Liver (tissue), 9 donors: ENCODE data around the gene ALPK3. TPM values are rescaled to one million over a fixed set of nuclear protein-coding genes. Genes with fewer than 3 reads are reported as not detected.

Experiments
- DNase-seq: peaks from one replicate; pipeline ENCODE4 v3.0.0-alpha.2; 2017; ENCODE audit warnings: low spot score
- H3K27ac ChIP-seq, 2 donors: one replicate each; pipeline ENCODE4 v1.7.0; 2013; ENCODE audit warnings: inconsistent platforms in 2 of 2, low read length in 2 of 2, control low read depth in 1 of 2, low read depth in 1 of 2, mild to moderate bottlenecking in 1 of 2
- H3K27me3 ChIP-seq, 4 donors: one replicate each; pipeline versions ENCODE4 v1.6.1 to v1.7.0; 2013; ENCODE audit warnings: low read length in 3 of 4, inconsistent platforms in 1 of 4, mild to moderate bottlenecking in 1 of 4, moderate library complexity in 1 of 4; ENCODE audit not compliant: control insufficient read depth in 4 of 4, insufficient read depth in 4 of 4
- H3K36me3 ChIP-seq, 4 donors: one replicate each; pipeline versions ENCODE4 v1.6.1 to v1.7.0; 2013; ENCODE audit warnings: low read length in 3 of 4, mild to moderate bottlenecking in 3 of 4, low read depth in 1 of 4, moderate library complexity in 1 of 4; ENCODE audit not compliant: control insufficient read depth in 4 of 4, insufficient read depth in 3 of 4
- H3K4me1 ChIP-seq, 4 donors: one replicate each; pipeline versions ENCODE4 v1.6.1 to v1.7.0; 2013; ENCODE audit warnings: low read length in 3 of 4, mild to moderate bottlenecking in 3 of 4, moderate library complexity in 1 of 4; ENCODE audit not compliant: control insufficient read depth in 4 of 4, insufficient read depth in 4 of 4
- H3K4me3 ChIP-seq, 3 donors: one replicate each; pipeline versions ENCODE4 v1.6.1 to v1.7.0; 2013; ENCODE audit warnings: low read length in 3 of 3, control low read depth in 1 of 3, low read depth in 1 of 3, mild to moderate bottlenecking in 1 of 3
- H3K9ac ChIP-seq, 2 donors: one replicate each; pipeline ENCODE4 v1.7.0; 2013; ENCODE audit warnings: low read length in 2 of 2, mild to moderate bottlenecking in 2 of 2, moderate library complexity in 2 of 2, control low read depth in 1 of 2, low read depth in 1 of 2
- H3K9me3 ChIP-seq, 4 donors: one replicate each; pipeline versions ENCODE4 v1.6.1 to v1.7.0; 2013; ENCODE audit warnings: low read length in 3 of 4; ENCODE audit not compliant: control insufficient read depth in 4 of 4
- CTCF ChIP-seq: fragments of 150-350 bp; IDR thresholded peaks from 2 replicates; pipeline ENCODE4 v1.5.1; 2017; ENCODE audit warnings: improper control_type of control experiment, low read depth, low read length; ENCODE audit not compliant: missing input control
- FOXA1 ChIP-seq: IDR thresholded peaks from 2 replicates; pipeline ENCODE4 v1.6.1; 2016; ENCODE audit warnings: antibody characterized with exemption
- FOXA2 ChIP-seq: IDR thresholded peaks from 2 replicates; pipeline ENCODE4 v1.6.1; 2016; ENCODE audit warnings: antibody characterized with exemption
- GABPA ChIP-seq, 2 donors: IDR thresholded peaks in 1 of 2; conservative IDR thresholded peaks in 1 of 2; 2 replicates each; pipeline ENCODE4 v1.6.1; 2016; ENCODE audit warnings: antibody characterized with exemption in 2 of 2, mild to moderate bottlenecking in 1 of 2, moderate library complexity in 1 of 2
- HNF4G ChIP-seq: IDR thresholded peaks from 2 replicates; pipeline ENCODE4 v1.6.1; 2016; ENCODE audit warnings: antibody characterized with exemption
- MAX ChIP-seq: IDR thresholded peaks from 2 replicates; pipeline ENCODE4 v1.6.1; 2016; ENCODE audit warnings: antibody characterized with exemption
- RAD21 ChIP-seq, 2 donors: IDR thresholded peaks; 2 replicates each; pipeline ENCODE4 v1.6.1; 2016; ENCODE audit warnings: antibody characterized with exemption in 2 of 2, mild to moderate bottlenecking in 2 of 2
- REST ChIP-seq: IDR thresholded peaks from 2 replicates; pipeline ENCODE4 v1.6.1; 2016; ENCODE audit warnings: antibody characterized with exemption, mild to moderate bottlenecking
- RXRA ChIP-seq, 2 donors: IDR thresholded peaks; 2 replicates each; pipeline ENCODE4 v1.6.1; 2017 to 2018; ENCODE audit warnings: antibody characterized with exemption in 2 of 2, mild to moderate bottlenecking in 1 of 2
- SP1 ChIP-seq: IDR thresholded peaks from 2 replicates; pipeline ENCODE4 v1.6.1; 2018; ENCODE audit warnings: antibody characterized with exemption, mild to moderate bottlenecking
- ZBTB33 ChIP-seq: IDR thresholded peaks from 2 replicates; pipeline ENCODE4 v1.6.1; 2016; ENCODE audit warnings: antibody characterized with exemption
- WGBS: extraction: QIAGEN DNeasy Blood & Tissue Kit; methylation state at CpG from one replicate; pipeline ENCODE4 v1.1.7; 2013; 5-methylcytosine and 5-hydroxymethylcytosine counted together
- polyA plus RNA-seq, 2 donors: library from polyadenylated mRNA; stranded (reverse) in 1 of 2; unstranded in 1 of 2; fragments of 200-250 nt in 1 of 2; fragments of >200 nt in 1 of 2; fragmentation: Nextera tagmentation in 1 of 2; extraction: Ambion mirVana in 1 of 2; gene quantifications; one replicate each; pipeline versions ENCODE4 v1.2.1 to v1.2.3, GENCODE V29; 2013 to 2015
- total RNA-seq, 2 donors: library from RNA; depleted of rRNA; stranded (reverse); fragments of >200 nt; gene quantifications; one replicate each; pipeline ENCODE4 v1.2.3, GENCODE V29; 2014
- donor health status: healthy.
- donor health status: healthy.
- donor health status: healthy.
- donor health status: healthy.
- donor health status: healthy.

ALPK3 gene
- total and polyA plus RNA-seq, 4 donors: 0.96 to 10.0 (median 2.8) TPM

- 87% methylated on average over 3 of the region's 3 CpGs for WGBS
- Histone ChIP-seq H3K4me1 (peaks cover 8 to 16% (median 15%) of the 10 kb centered on the region in 4 donors), H3K27me3 (no peaks in the 10 kb centered on the region), H3K27ac (peak overlapping the region in 1 of 2 donors; percentile 22), H3K9ac (no peak overlapping the region), H3K36me3 (peaks cover 2 to 24% (median 13%) of the 10 kb centered on the region in 4 donors), H3K9me3 (no peaks in the 10 kb centered on the region), H3K4me3 (no peak overlapping the region)
- no peak for DNase-seq
- TF ChIP-seq SP1 (no peak), MAX (no peak), RXRA (IDR thresholded peaks at IDR 0.05) (no peak), FOXA1 (no peak), RAD21 (IDR thresholded peaks at IDR 0.05) (no peak)
Observed at GRCh38 chr15:84915606-84915958, 98.4 kb downstream of the ALPK3 start.

- no peaks in the 10 kb centered on the region for H3K27me3 ChIP-seq
- H3K27ac ChIP-seq: no peak overlapping the region
- peaks cover 0 to 7% (median under 1%) of the 10 kb centered on the region in 4 donors for H3K4me1 ChIP-seq
- 98% methylated on average over 1 of the region's 1 CpG for WGBS
- no peak overlapping the region for H3K9ac ChIP-seq
- TF ChIP-seq CTCF (no peak), REST (no peak), HNF4G (no peak)
- DNase-seq: no peak
- H3K9me3 ChIP-seq: no peaks in the 10 kb centered on the region
- H3K36me3 ChIP-seq: peaks cover 2 to 41% (median 24%) of the 10 kb centered on the region in 4 donors
- H3K4me3 ChIP-seq: no peak overlapping the region
Observed at GRCh38 chr15:84917452-84917851, 100.3 kb downstream of the ALPK3 start.

- H3K4me1 ChIP-seq: peaks cover 5 to 16% (median 9%) of the 10 kb centered on the region in 4 donors
- DNase-seq: no peak
- no peak overlapping the region for H3K9ac ChIP-seq
- H3K36me3 ChIP-seq: peaks cover 2 to 44% (median 27%) of the 10 kb centered on the region in 4 donors
- no peaks in the 10 kb centered on the region for H3K9me3 ChIP-seq
- 99% methylated on average over 2 of the region's 2 CpGs for WGBS
- H3K27ac ChIP-seq: no peak overlapping the region
- no peak overlapping the region for H3K4me3 ChIP-seq
- H3K27me3 ChIP-seq: no peaks in the 10 kb centered on the region
- TF ChIP-seq FOXA2 (no peak), HNF4G (no peak), ZBTB33 (no peak), GABPA (IDR thresholded peaks at IDR 0.05 in 1 of 2, conservative IDR thresholded peaks at IDR 0.05 in 1 of 2) (no peak)
Observed at GRCh38 chr15:84919106-84919667, 102.0 kb downstream of the ALPK3 start.
